Measurements from ENCODE around the gene KLHL29.

KLHL29 gene

GRCh38 chr2:23642516-23642915, 257.5 kb downstream of the KLHL29 start:
- Histone ChIP-seq H3K9me3 (replicated peaks; ENCODE audit: insufficient read depth, low read length) (no peaks in the 10 kb centered on the region), H3K27me3 (replicated peaks; ENCODE audit: insufficient read depth, low read length) (no peaks in the 10 kb centered on the region), H3K36me3 (replicated peaks; ENCODE audit: insufficient read depth, low read length) (no peaks in the 10 kb centered on the region), H3K27ac (ENCODE audit: low read length) (no peak overlapping the region), H3K4me1 (ENCODE audit: low read length) (no peaks in the 10 kb centered on the region), H3F3A (ENCODE audit: insufficient read depth, low read length) (no peaks in the 10 kb centered on the region), H2AFZ (ENCODE audit: low read length) (no peak overlapping the region), H4K20me1 (ENCODE audit: insufficient read depth, low read length) (no peaks in the 10 kb centered on the region), H3K79me2 (ENCODE audit: low read length) (no peaks in the 10 kb centered on the region), H3K9ac (ENCODE audit: low read length) (no peak overlapping the region), H3K4me2 (ENCODE audit: low read depth, low read length) (no peak overlapping the region), H3K9me2 (replicated peaks; ENCODE audit: insufficient read depth, low read length) (no peaks in the 10 kb centered on the region), H3K4me3 (ENCODE audit: low read length) (no peak overlapping the region)
- no peak for TF ChIP-seq CTCF (IDR thresholded peaks at IDR 0.05; ENCODE audit: low read length)
- no peak for TF ChIP-seq EZH2phosphoT487 (IDR thresholded peaks at IDR 0.05; ENCODE audit: low read length)
- no peak for TF ChIP-seq EZH2 (optimal IDR thresholded peaks at IDR 0.05; ENCODE audit: low read depth, low read length)
- DNase-seq = no peak

GRCh38 chr2:23645230-23645808, 260.3 kb downstream of the KLHL29 start:
- no peak overlapping the region for H2AFZ ChIP-seq (ENCODE audit: low read length)
- H3K27me3 ChIP-seq (replicated peaks; ENCODE audit: insufficient read depth, low read length) = no peaks in the 10 kb centered on the region
- no peak overlapping the region for H3K27ac ChIP-seq (ENCODE audit: low read length)

GRCh38 chr2:23647563-23647962, 262.6 kb downstream of the KLHL29 start:
- TF ChIP-seq EZH2phosphoT487 (IDR thresholded peaks at IDR 0.05; ENCODE audit: low read length) = no peak
- no peak for TF ChIP-seq CTCF (IDR thresholded peaks at IDR 0.05; ENCODE audit: low read length)
- no peak for TF ChIP-seq EZH2 (optimal IDR thresholded peaks at IDR 0.05; ENCODE audit: low read depth, low read length)
- no peak overlapping the region for H3K9ac ChIP-seq (ENCODE audit: low read length)
- H2AFZ ChIP-seq (ENCODE audit: low read length) = no peak overlapping the region
- no peak for DNase-seq
- H3F3A ChIP-seq (ENCODE audit: insufficient read depth, low read length) = no peaks in the 10 kb centered on the region
- H3K4me3 ChIP-seq (ENCODE audit: low read length) = no peak overlapping the region
- no peaks in the 10 kb centered on the region for H3K79me2 ChIP-seq (ENCODE audit: low read length)
- H3K4me1 ChIP-seq (ENCODE audit: low read length) = no peaks in the 10 kb centered on the region
- no peaks in the 10 kb centered on the region for H4K20me1 ChIP-seq (ENCODE audit: insufficient read depth, low read length)
- no peaks in the 10 kb centered on the region for H3K27me3 ChIP-seq (replicated peaks; ENCODE audit: insufficient read depth, low read length)
- no peaks in the 10 kb centered on the region for H3K36me3 ChIP-seq (replicated peaks; ENCODE audit: insufficient read depth, low read length)
- H3K4me2 ChIP-seq (ENCODE audit: low read depth, low read length) = no peak overlapping the region
- H3K9me3 ChIP-seq (replicated peaks; ENCODE audit: insufficient read depth, low read length) = no peaks in the 10 kb centered on the region
- H3K9me2 ChIP-seq (replicated peaks; ENCODE audit: insufficient read depth, low read length) = no peaks in the 10 kb centered on the region
- no peak overlapping the region for H3K27ac ChIP-seq (ENCODE audit: low read length)

More at GRCh38 chr2:23645230-23645808, 260.3 kb downstream of the KLHL29 start:
- no peaks in the 10 kb centered on the region for H3K79me2 ChIP-seq (ENCODE audit: low read length)
- TF ChIP-seq CTCF (IDR thresholded peaks at IDR 0.05; ENCODE audit: low read length) (no peak), EZH2 (optimal IDR thresholded peaks at IDR 0.05; ENCODE audit: low read depth, low read length) (no peak), EZH2phosphoT487 (IDR thresholded peaks at IDR 0.05; ENCODE audit: low read length) (no peak)
- no peaks in the 10 kb centered on the region for H3K9me3 ChIP-seq (replicated peaks; ENCODE audit: insufficient read depth, low read length)
- H3K4me3 ChIP-seq (ENCODE audit: low read length) = no peak overlapping the region
- no peaks in the 10 kb centered on the region for H4K20me1 ChIP-seq (ENCODE audit: insufficient read depth, low read length)
- DNase-seq = no peak
- no peaks in the 10 kb centered on the region for H3K36me3 ChIP-seq (replicated peaks; ENCODE audit: insufficient read depth, low read length)
- H3K4me2 ChIP-seq (ENCODE audit: low read depth, low read length) = no peak overlapping the region
- H3K9me2 ChIP-seq (replicated peaks; ENCODE audit: insufficient read depth, low read length) = no peaks in the 10 kb centered on the region
- no peaks in the 10 kb centered on the region for H3F3A ChIP-seq (ENCODE audit: insufficient read depth, low read length)
- H3K4me1 ChIP-seq (ENCODE audit: low read length) = no peaks in the 10 kb centered on the region
- no peak overlapping the region for H3K9ac ChIP-seq (ENCODE audit: low read length)
